GM13977 (cell line): ENCODE data around the gene JPH2.

Source experiments
- DNase-seq: peaks from one replicate; pipeline ENCODE4 v3.0.0; 2012; ENCODE audit warnings: low spot score
- in situ Hi-C: fragments of 300-500 bp; cut with MboI; formaldehyde crosslinking; loops from one replicate; pipeline ENCODE4 v1.12.0; 2022; ENCODE audit warnings: low sequenced_read_pairs, low pct_unique_long_range_greater_than_20kb, mixed read lengths, inconsistent platforms; ENCODE audit not compliant: unreplicated experiment
- TF ChIP-seq, protein P1 (sequence below): IDR thresholded peaks from 2 replicates; pipeline ENCODE4 v1.5.1; 2012; ENCODE audit warnings: mild to moderate bottlenecking, control low read depth; ENCODE audit not compliant: insufficient read depth; ENCODE audit errors: extremely low read depth, missing control alignments

JPH2 gene

DNA sequence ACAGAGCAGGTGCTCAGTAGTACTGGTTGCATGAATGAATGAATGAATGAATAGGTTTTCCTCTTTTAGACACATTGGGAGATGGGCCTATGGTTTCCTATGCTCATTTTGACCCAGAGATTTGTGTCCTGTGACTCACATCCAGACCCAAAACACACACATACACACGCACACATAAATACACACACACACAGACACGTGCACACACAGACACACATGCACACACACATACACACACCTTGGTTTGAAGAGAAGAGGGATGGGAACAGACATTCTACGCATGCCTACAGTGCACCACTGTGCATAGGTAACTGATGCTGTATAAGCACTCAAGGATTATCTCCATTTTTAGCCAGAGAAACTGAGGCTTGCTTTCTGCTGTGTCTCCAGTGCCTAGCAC lies 4.1 kb downstream of the JPH2 start:
- no peak for DNase-seq
- in situ Hi-C loops = no loop called here
- TF ChIP-seq, protein P1, sequence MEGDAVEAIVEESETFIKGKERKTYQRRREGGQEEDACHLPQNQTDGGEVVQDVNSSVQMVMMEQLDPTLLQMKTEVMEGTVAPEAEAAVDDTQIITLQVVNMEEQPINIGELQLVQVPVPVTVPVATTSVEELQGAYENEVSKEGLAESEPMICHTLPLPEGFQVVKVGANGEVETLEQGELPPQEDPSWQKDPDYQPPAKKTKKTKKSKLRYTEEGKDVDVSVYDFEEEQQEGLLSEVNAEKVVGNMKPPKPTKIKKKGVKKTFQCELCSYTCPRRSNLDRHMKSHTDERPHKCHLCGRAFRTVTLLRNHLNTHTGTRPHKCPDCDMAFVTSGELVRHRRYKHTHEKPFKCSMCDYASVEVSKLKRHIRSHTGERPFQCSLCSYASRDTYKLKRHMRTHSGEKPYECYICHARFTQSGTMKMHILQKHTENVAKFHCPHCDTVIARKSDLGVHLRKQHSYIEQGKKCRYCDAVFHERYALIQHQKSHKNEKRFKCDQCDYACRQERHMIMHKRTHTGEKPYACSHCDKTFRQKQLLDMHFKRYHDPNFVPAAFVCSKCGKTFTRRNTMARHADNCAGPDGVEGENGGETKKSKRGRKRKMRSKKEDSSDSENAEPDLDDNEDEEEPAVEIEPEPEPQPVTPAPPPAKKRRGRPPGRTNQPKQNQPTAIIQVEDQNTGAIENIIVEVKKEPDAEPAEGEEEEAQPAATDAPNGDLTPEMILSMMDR = no peak

DNA sequence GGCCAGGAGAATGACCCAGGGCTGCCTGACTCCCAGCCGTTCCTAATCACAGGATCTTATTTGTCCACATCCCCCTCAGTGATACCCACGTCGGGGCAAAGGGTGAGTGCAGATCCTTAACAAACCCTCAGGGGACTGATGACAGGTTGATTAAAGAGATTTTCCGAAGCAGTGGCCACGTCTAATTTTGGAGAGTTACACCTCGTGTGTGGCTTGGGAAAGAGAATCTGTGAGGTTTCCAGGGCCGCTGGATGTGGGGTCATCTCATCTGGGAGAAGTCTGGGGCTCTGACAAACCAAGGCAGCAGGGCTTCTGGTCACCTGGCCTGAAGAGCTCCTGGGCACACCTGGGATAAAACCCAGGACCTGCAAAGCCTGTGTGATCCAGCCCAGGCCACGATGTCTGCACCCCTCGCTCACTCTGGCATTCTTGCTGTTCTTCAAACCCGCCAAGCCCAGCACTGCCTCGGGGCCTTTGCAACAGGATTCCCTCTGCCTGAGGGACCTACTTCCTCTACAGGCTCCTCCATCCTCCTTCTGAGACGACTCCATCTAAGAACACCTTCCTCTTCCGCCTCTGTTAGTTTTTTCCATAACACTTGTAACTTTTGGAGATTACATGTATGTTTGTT lies 4.7 kb downstream of the JPH2 start:
- TF ChIP-seq, protein P1 = no peak
- no peak for DNase-seq
- in situ Hi-C loops = no loop called here

DNA sequence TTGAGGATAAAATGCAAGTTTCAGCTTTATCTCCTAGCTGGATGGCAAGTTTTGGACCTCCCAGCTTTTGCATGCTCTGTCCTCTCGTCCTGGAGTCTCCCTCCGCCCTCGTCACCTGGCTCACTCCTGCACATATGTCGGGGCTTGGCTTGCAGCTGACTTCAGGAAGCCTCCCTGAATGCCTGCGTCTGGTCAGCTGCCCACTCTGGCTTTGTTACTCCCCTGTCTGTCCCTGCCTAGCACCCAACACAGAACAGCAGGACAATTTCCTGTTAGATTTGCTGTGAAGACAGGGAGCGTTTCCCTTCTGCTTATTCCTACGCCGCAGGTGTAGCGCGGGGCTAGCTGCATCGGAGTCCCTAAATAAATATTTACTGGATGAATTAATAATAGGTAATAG lies 5.4 kb downstream of the JPH2 start:
- no peak for DNase-seq
- in situ Hi-C loops = no loop called here
- TF ChIP-seq, protein P1 = no peak

DNA sequence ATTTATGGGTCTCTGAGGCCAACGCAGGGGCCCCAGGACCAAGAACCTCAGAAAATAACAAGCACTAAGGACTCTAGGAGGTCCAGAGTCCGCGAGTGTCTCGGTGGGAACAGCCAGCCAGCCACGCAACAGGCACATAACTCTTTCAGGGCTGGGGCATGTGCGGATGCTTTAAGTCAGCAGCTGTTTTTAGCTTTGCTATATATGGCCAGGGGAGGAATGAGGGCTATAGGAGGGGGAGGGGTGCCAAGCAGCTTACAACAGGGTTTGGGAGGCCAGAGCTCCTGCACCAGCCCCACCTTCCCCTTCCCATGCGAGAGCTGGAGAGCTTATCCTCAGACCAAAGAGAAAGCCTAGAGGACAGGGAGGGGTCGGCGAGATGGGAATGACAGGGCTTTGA lies 6.2 kb downstream of the JPH2 start:
- no peak for DNase-seq
- in situ Hi-C loops = no loop called here
- TF ChIP-seq, protein P1 = no peak

DNA sequence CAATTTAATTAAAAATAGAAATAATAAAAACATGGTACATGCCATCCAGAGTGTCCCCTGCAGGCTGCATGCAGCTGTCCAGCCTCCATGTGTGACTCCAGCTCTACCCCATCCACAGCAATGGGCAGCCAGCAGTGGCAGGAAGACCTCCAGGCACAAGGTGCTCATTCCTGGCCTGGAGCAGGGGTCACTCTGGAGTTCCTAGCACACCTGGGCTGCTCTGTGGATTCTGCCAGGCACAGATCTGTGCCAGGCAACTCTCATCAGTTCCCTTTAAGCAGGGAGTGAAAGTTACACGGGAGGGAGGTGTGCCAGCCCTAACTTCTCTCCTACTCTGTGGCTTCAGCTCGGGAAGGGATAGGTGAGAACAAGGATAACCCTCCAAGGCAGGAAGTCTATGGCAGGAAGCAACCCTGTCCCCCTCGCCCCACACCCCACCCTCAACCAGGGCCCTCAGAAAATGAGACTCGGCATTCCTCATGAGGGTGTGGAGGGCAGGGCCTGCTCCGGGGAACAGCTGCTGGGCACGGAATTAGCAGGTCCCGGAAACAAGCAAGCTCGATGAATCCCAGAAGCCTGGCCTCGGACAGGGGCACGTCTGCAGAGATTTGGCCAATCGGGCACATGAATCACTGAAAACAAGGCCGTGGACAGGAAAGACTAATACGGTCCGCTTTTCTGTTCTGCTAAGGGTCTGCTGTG lies 10.0 kb downstream of the JPH2 start:
- in situ Hi-C loops = no loop called here
- TF ChIP-seq, protein P1 = no peak
- no peak for DNase-seq

DNA sequence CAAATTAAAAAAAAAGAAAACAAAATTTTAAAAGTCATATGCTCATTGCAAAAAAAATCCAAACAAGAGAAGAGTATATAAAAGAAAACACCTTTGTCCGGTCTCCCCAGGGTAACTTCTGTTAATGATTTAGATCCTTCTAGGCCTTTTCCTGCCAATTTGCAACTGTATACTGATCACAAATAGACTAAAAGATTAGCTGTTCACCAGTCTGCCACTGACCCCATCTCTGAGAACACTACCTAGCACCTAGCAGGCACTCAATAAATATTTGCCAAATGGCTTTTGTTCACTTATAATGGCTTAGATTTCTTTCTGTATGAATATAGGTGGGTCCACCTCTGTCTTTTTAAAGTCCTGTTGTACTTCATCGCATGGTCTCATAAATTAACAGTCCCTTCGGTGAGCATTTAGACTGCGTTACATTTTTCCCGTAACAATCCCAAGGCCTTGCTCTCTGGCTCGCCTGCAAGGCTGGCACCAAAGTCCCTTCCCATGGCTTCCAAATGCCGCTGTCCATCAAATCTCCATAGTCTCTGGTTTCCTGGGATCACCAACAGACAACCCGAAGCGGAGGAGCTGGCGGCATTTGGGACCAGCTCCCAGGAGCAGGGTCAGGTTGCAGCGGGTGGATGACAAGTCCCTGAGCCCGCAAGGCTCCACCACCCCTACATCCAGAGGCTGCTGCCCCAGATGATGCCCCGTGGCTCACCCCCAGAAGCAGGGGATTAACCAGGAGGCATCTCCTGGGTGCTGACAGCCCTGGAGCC lies 11.8 kb downstream of the JPH2 start:
- no peak for DNase-seq
- in situ Hi-C loops = no loop called here
- TF ChIP-seq, protein P1 = no peak
